A673 (cell line): ENCODE results near the gene HAAO. TPM values are rescaled to one million over a fixed set of nuclear protein-coding genes. Genes with fewer than 3 reads are reported as not detected.

Experiments
- BruUV-seq: library from RNA; stranded (reverse); fragments of 400-500 nt; replicated peaks from 2 replicates; lab custom pipeline; 2021; lab: Mats Ljungman, UMichigan
- CTCF ChIA-PET: fragments of 300-600 bp; sonication (Branson Sonifier 250); formaldehyde crosslinking; loops from one replicate; lab custom pipeline; 2022; ENCODE audit warnings: antibody characterized with exemption; lab: Charles Lee
- POLR2A ChIA-PET: fragments of 300-600 bp; sonication (Branson Sonifier 250); formaldehyde crosslinking; loops from one replicate; lab custom pipeline; 2022; ENCODE audit warnings: antibody characterized with exemption; ENCODE audit not compliant: low non-redundant PET; lab: Charles Lee
- DNase-seq: peaks from one replicate; pipeline ENCODE4 v3.0.0-alpha.2; 2015; ENCODE audit warnings: low spot score
- H3K27ac ChIP-seq: fragments of 200-600 bp; sonication (generic); 2 replicates; pipeline ENCODE4 v1.5.1; 2016; ENCODE audit warnings: mixed run types, low read depth, mild to moderate bottlenecking, mixed read lengths, antibody characterized with exemption, low read length; ENCODE audit not compliant: poor library complexity, severe bottlenecking
- H3K27me3 ChIP-seq: fragments of 200-600 bp; sonication (generic); replicated peaks from 2 replicates; pipeline ENCODE4 v1.6.1; 2017; ENCODE audit warnings: mixed run types, low read depth, mild to moderate bottlenecking, mixed read lengths, antibody characterized with exemption, low read length; ENCODE audit not compliant: insufficient read depth, poor library complexity
- H3K36me3 ChIP-seq: fragments of 200-600 bp; sonication (generic); 2 replicates; pipeline ENCODE4 v1.6.1; 2016; ENCODE audit warnings: mixed run types, mild to moderate bottlenecking, mixed read lengths, antibody characterized with exemption, low read length; ENCODE audit not compliant: insufficient read depth, poor library complexity, severe bottlenecking
- H3K4me1 ChIP-seq: fragments of 200-600 bp; sonication (generic); 2 replicates; pipeline ENCODE4 v1.6.1; 2017; ENCODE audit warnings: mixed run types, mild to moderate bottlenecking, mixed read lengths, antibody characterized with exemption, low read length; ENCODE audit not compliant: insufficient read depth, poor library complexity, severe bottlenecking
- H3K4me3 ChIP-seq: fragments of 200-600 bp; sonication (generic); 2 replicates; pipeline ENCODE4 v1.5.1; 2016; ENCODE audit warnings: low read depth, mixed run types, mild to moderate bottlenecking, mixed read lengths, low read length; ENCODE audit not compliant: poor library complexity, severe bottlenecking
- H3K9me3 ChIP-seq: fragments of 200-600 bp; sonication (generic); 2 replicates; pipeline ENCODE4 v1.6.1; 2016; ENCODE audit warnings: mixed run types, low read depth, mild to moderate bottlenecking, mixed read lengths, antibody characterized with exemption, low read length; ENCODE audit not compliant: poor library complexity, severe bottlenecking
- CTCF ChIP-seq: fragments of 300-800, 200-600 bp; sonication (generic); conservative IDR thresholded peaks from 2 replicates; pipeline ENCODE4 v1.5.1; 2017; ENCODE audit warnings: low read depth, mild to moderate bottlenecking, antibody characterized with exemption, low read length, moderate library complexity, mixed read lengths
- EZH2 ChIP-seq: fragments of 200-600 bp; sonication (generic); IDR thresholded peaks from 2 replicates; pipeline ENCODE4 v1.6.1; 2017; ENCODE audit warnings: borderline replicate concordance, low read depth, mild to moderate bottlenecking, mixed read lengths, antibody characterized with exemption, low read length; ENCODE audit not compliant: poor library complexity, severe bottlenecking
- intact Hi-C: fragments of 100-400 bp; cut with micrococcal nuclease; formaldehyde crosslinking; loops from one replicate; pipeline ENCODE4 v1.10.0; 2022; ENCODE audit not compliant: unreplicated experiment
- total RNA-seq: library from RNA; stranded (reverse); gene quantifications from 2 replicates; pipeline ENCODE4 v1.2.3, GENCODE V29; 2021

HAAO gene
- total RNA-seq, 1 experiment from 2014 or later, result 2.4 TPM

- POLR2A ChIA-PET, result no interaction called here
- H3K9me3 ChIP-seq, result no peaks in the 10 kb centered on the region
- BruUV-seq, result no TSS peak
These were observed 30.2 kb downstream of the HAAO start for GRCh38 chr2:42762155-42762554.

GRCh38 chr2:42761554-42761953, 30.8 kb downstream of the HAAO start:
- no peak overlapping the region for H3K27ac ChIP-seq
- no peak overlapping the region for H3K4me3 ChIP-seq
- BruUV-seq, result no TSS peak
- no peaks in the 10 kb centered on the region for H3K27me3 ChIP-seq
- ChIA-PET CTCF (no interaction called here), POLR2A (no interaction called here)
- no peaks in the 10 kb centered on the region for H3K36me3 ChIP-seq
- no peaks in the 10 kb centered on the region for H3K4me1 ChIP-seq
- H3K9me3 ChIP-seq, result no peaks in the 10 kb centered on the region
- intact Hi-C loops, result no loop called here
- no peak for DNase-seq
- no peak for TF ChIP-seq EZH2
- TF ChIP-seq CTCF, result no peak

More at GRCh38 chr2:42762155-42762554, 30.2 kb downstream of the HAAO start:
- TF ChIP-seq CTCF (no peak), EZH2 (no peak)
- Histone ChIP-seq H3K27ac (no peak overlapping the region), H3K4me1 (no peaks in the 10 kb centered on the region), H3K4me3 (no peak overlapping the region), H3K27me3 (no peaks in the 10 kb centered on the region), H3K36me3 (no peaks in the 10 kb centered on the region)
- no peak for DNase-seq
- intact Hi-C loops, result no loop called here
- CTCF ChIA-PET, result no interaction called here

- H3K36me3 ChIP-seq, result no peaks in the 10 kb centered on the region
- no peaks in the 10 kb centered on the region for H3K27me3 ChIP-seq
- H3K27ac ChIP-seq, result no peak overlapping the region
- ChIA-PET POLR2A (no interaction called here), CTCF (no interaction called here)
- BruUV-seq, result no TSS peak
- TF ChIP-seq CTCF, result no peak
- TF ChIP-seq EZH2, result no peak
- H3K9me3 ChIP-seq, result no peaks in the 10 kb centered on the region
- intact Hi-C loops, result no loop called here
- no peaks in the 10 kb centered on the region for H3K4me1 ChIP-seq
- DNase-seq, result no peak
- no peak overlapping the region for H3K4me3 ChIP-seq
These were observed 33.6 kb downstream of the HAAO start for GRCh38 chr2:42758751-42759150.
